Stimulated activated CD4-positive, alpha-beta T cell treated with anti-CD3 and anti-CD28 coated beads, Interleukin-4, amount 100 ng/mL, for 4 hours (primary cell): ENCODE data around the gene EXOSC10.
A peak's percentile ranks its signal among the peaks of the same experiment; 100 is the strongest.
"Not testable (repeated sequence)": the region's sequence is repeated elsewhere in the genome, so short reads cannot be mapped to it uniquely, and the experiment has no call there.

Experiments
- DNase-seq, 2 experiments: peaks; one replicate each; pipeline ENCODE4 v3.0.0-alpha.2; 2020

The EXOSC10 gene

GRCh38 chr1:11059155-11059967 lies 40.3 kb downstream of the EXOSC10 start:
- DNase-seq, result peak in 1 of 2 experiments; percentile 53

DNA sequence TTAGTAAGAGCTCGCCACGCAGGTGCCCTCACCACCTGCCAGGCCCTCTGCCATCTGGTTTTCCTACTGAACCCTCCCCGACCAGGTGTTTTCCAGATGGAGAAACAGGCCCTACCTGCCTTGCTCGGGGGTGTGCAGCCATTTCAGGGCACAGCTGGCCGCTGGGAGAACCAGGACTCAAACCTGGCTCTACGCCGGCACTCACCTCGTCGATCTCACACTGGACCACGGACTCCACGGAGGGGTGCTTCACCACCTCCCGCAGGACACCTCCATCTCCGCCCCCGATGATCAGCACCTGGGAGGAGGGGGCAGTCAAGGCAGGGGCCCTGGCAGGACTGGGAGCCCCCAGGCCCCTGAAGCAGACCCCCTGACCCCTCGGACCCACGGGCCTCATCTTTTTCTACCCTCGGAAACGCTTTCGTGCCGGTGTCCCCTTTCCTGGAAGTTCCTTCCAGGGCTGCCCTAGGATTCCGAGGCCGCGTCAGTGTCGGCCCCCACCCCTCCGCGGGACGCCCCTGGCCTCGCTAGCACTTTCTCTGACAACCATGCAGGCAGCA lies 41.0 kb downstream of the EXOSC10 start:
- DNase-seq, result no peak

- DNase-seq, result no peak
These were observed 41.6 kb downstream of the EXOSC10 start for GRCh38 chr1:11058026-11058425.

DNA sequence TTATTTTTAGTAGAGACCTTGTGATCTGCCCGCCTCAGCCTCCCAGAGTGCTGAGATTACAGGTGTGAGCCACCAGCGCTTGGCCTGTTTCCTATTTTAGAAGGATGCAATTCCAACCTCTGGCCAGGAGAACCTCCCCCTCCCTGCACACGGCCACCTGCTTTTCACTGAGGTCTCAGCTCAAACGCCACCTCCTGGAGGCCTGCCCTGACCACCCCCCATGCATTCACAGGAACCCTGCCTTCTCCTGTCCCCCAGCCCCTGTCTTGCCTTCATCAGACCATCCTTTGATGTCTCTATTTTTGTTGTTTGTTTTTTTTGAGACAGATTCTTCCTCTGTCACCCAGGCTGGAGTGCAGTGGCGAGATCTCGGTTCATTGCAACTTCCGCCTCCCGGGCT lies 42.2 kb downstream of the EXOSC10 start:
- DNase-seq, result no peak

DNA sequence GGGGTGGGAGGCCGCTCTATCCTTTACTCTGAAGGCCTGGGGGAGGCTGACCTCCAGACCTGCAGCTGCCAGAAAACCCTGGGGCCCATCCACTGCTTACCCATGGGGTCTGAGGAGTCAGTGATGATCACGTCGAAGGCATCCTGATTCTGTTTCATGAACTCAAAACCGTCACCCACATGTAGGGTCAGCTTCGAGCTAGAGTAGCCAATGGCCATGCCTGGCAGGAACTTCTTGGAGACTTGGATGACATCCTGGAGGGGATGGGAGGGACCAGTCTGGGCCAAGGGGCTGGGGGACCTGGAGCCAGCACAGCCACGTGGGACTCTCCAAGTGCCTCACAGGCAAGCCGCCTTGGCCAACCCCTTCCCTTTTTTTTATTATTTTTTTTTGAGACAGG lies 43.2 kb downstream of the EXOSC10 start:
- no peak for DNase-seq

DNA sequence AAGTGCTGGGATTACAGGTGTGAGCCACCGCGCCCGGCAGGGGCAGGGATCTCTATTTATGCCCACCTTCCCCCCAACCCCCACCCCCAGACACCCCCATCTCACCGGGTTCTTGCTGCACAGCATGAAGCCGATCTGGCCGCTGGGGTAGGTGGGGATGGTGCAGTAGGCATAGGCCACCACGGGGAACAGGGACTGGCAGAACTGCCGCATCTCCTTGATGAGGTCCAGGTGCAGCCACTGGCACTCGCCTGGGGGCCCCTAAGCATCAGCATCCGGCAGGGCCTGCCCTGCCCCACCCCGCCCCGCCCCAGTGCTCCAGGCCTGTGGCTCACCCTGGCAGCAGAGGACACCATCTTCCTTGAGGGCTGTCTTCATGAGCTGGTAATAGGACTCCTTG lies 44.0 kb downstream of the EXOSC10 start:
- no peak for DNase-seq

GRCh38 chr1:11054666-11055065 lies 45.0 kb downstream of the EXOSC10 start:
- DNase-seq, result no peak

DNA sequence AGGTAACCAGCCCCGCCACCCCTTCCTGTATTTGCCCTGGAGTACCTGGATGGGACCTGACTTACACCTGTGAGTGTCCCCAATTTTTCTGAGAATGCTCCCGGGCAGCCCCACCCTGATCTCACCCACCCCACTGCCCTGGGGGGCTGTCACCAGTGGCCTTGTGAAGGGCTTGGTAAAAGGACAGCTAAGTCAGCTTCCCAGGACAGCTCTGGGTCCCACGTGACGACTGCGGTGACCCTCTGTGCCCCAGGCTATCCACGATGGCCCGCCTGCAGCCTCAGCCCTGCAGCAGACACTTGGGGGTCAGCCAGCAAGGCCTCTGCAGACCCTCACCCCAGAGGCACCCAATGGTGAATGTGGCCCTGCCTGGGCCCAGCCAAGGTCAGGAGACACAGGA lies 45.5 kb downstream of the EXOSC10 start:
- no peak for DNase-seq

DNA sequence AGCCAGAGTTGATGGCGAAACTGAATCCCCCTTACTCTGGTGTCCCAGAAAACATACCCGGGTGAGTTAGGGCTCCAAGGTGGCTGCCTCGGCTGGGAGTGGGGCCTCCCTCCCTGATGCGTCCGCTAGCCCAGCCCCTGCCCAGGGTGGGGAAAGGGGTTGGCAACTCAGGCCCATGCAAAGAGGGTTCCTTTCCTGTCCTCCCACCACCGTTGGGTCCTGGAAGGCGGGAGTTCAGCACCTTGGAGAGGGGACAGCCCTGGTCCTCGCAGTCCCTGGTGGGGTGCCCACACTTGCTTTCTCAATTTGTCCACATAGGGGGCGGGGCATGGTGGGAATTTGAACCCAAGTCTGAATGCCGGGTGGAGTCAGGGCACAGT lies 45.9 kb downstream of the EXOSC10 start:
- peak in 1 of 2 experiments; percentile 35 for DNase-seq

GRCh38 chr1:11052839-11053757 lies 46.6 kb downstream of the EXOSC10 start:
- DNase-seq, result peak; percentile 21 to 43

GRCh38 chr1:11051781-11052511 lies 47.7 kb downstream of the EXOSC10 start:
- no peak for DNase-seq

GRCh38 chr1:11051121-11051520 lies 48.5 kb downstream of the EXOSC10 start:
- DNase-seq, result not testable (repeated sequence)

- no peak for DNase-seq
These were observed 52.9 kb downstream of the EXOSC10 start, which contains the start of gene MASP2 for GRCh38 chr1:11046625-11047365. TSS of gene MASP2 (minus strand) at chr1:11047239. CDS start at chr1:11047207, 32 bp downstream.

DNA sequence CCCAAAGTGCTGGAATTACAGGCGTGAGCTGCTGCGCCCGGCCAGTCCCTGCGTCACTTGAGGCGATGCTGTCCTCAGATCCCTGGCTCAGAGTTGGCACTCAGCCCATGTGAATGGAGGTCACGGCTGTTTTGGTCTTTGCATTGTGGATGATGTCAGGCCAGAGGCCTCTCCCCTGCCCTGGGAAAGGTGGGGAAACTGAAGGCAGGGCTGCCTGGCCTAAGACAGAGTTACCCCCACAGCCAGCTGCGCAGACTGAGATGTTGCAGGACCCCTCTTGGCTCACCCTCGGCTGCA lies 53.5 kb downstream of the EXOSC10 start:
- DNase-seq, result no peak

GRCh38 chr1:11045428-11046269 lies 54.0 kb downstream of the EXOSC10 start:
- DNase-seq, result no peak

GRCh38 chr1:11044849-11045427 lies 54.7 kb downstream of the EXOSC10 start:
- DNase-seq, result no peak

GRCh38 chr1:11044086-11044848 lies 55.4 kb downstream of the EXOSC10 start:
- DNase-seq, result no peak

DNA sequence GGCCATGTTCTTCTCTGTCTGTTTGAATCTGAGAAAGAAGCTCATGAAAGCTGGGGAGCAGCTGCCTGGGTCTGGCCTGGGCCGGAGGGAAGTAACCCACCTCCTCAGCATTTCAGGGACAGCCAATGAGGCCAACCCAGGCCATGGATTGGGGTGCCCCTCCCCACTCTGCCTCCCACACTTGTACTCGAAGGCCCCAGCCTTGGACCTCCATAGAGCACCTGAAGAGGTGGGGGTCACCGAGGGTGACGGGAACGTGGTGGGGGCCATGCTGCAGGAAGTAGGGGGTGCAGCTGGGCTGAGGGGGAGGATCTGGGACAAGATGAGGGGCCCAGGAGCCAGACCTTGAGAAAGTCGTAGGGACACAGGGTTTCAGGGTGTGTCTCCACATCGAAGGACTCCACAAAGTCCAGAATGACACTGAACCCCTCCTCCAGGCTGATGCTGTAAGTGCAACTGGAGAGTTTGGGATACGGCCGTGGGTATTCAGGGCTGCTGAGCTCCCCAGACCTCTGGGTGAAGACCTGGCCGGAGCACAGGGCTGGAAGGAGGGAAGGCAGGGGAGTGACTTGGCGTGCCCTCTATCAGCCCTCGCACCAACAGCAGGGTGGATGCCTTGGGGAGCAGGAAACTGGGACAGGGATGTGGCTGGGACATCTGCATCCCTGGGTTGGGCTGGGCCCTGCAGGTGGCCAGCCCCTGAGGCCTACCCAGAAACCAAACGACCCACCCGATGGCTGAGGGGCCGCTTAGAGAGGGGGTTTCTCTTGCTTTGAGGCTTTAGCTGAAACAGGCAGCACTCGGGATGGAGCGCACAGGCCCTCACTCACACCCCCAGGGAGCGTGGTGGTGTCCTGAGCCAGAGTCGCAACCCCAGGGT lies 56.4 kb downstream of the EXOSC10 start:
- DNase-seq, result no peak

- DNase-seq, result no peak
These were observed 57.6 kb downstream of the EXOSC10 start for GRCh38 chr1:11042065-11042464.
